K562 (cell line): ENCODE data around the gene ERICH6. TPM values are rescaled to one million over a fixed set of nuclear protein-coding genes. Genes with fewer than 3 reads are reported as not detected.

Experiments used
- CBX2 ChIP-seq: fragments of 200-600 bp; sonication (generic); IDR thresholded peaks from one replicate; pipeline ENCODE4 v1.6.1; 2012; ENCODE audit warnings: mild to moderate bottlenecking, low read length, inconsistent platforms; ENCODE audit not compliant: insufficient read depth, poor library complexity, severe bottlenecking
- CC2D1A ChIP-seq: fragments of 450-650 bp; IDR thresholded peaks from 2 replicates; pipeline ENCODE4 v1.6.1; 2017; ENCODE audit warnings: mild to moderate bottlenecking
- CREB1 ChIP-seq, 2 experiments: sonication (generic) in 1 of 2; formaldehyde crosslinking in 1 of 2; IDR thresholded peaks; 2 replicates each; pipeline versions ENCODE4 v1.6.1 to v1.8.0; 2012 to 2022; ENCODE audit warnings: inconsistent platforms in 1 of 2, mild to moderate bottlenecking in 1 of 2, missing genetic modification reagents in 1 of 2, moderate library complexity in 1 of 2
- ELF4 ChIP-seq: fragments of 450-650 bp; formaldehyde crosslinking; IDR thresholded peaks from 2 replicates; pipeline ENCODE4 v1.4.0; 2022; ENCODE audit warnings: missing genetic modification characterization
- EZH2 ChIP-seq: IDR thresholded peaks from 2 replicates; pipeline ENCODE4 v1.6.1; 2012; ENCODE audit warnings: low read depth, mild to moderate bottlenecking, inconsistent platforms, low read length, borderline replicate concordance
- HDAC2 ChIP-seq: fragments of 450-650 bp; IDR thresholded peaks from 2 replicates; pipeline ENCODE4 v1.6.1; 2016; ENCODE audit warnings: mild to moderate bottlenecking
- HOXB6 ChIP-seq: fragments of 250-450 bp; sonication (Bioruptor Pico); IDR thresholded peaks from 2 replicates; pipeline ENCODE4 v1.5.1; 2022; ENCODE audit warnings: mild to moderate bottlenecking, borderline replicate concordance
- ILF3 ChIP-seq: fragments of 450-650 bp; IDR thresholded peaks from 2 replicates; pipeline ENCODE4 v1.6.1; 2018; ENCODE audit warnings: antibody characterized with exemption, mild to moderate bottlenecking, moderate library complexity, borderline replicate concordance
- IRF1 ChIP-seq: sonication (generic); formaldehyde crosslinking; IDR thresholded peaks from 2 replicates; pipeline ENCODE4 v1.8.0; 2022; ENCODE audit warnings: missing genetic modification reagents, mild to moderate bottlenecking, borderline replicate concordance
- MTA2 ChIP-seq: fragments of 450-650 bp; IDR thresholded peaks from 2 replicates; pipeline ENCODE4 v1.6.1; 2016; ENCODE audit warnings: low read depth
- NFXL1 ChIP-seq: fragments of 450-650 bp; formaldehyde crosslinking; IDR thresholded peaks from 2 replicates; pipeline ENCODE4 v1.4.0; 2021; ENCODE audit warnings: mild to moderate bottlenecking
- NR2F6 ChIP-seq: fragments of 450-650 bp; formaldehyde crosslinking; IDR thresholded peaks from 2 replicates; pipeline ENCODE4 v1.4.0; 2020; ENCODE audit warnings: mild to moderate bottlenecking
- PCBP2 ChIP-seq: fragments of 200-400 bp; formaldehyde crosslinking; IDR thresholded peaks from 2 replicates; pipeline ENCODE4 v1.6.1; 2018; ENCODE audit warnings: low read length, low read depth, mild to moderate bottlenecking, moderate library complexity; ENCODE audit not compliant: poor library complexity, severe bottlenecking
- POLR2AphosphoS5 ChIP-seq: IDR thresholded peaks from 2 replicates; pipeline ENCODE4 v1.6.1; 2011; ENCODE audit warnings: mild to moderate bottlenecking, low read depth, low read length, moderate library complexity; ENCODE audit not compliant: control insufficient read depth, insufficient read depth
- RBM39 ChIP-seq: fragments of 200-400 bp; formaldehyde crosslinking; optimal IDR thresholded peaks from 2 replicates; pipeline ENCODE3; 2018; ENCODE audit warnings: low read depth, low read length
- RCOR1 ChIP-seq, 2 experiments: IDR thresholded peaks; 2 replicates each; pipeline ENCODE4 v1.6.1; 2012; ENCODE audit warnings: low read depth in 2 of 2, low read length in 2 of 2, borderline replicate concordance in 1 of 2, improper control_type of control experiment in 1 of 2
- TAL1 ChIP-seq: fragments of 450-650 bp; IDR thresholded peaks from 2 replicates; pipeline ENCODE4 v1.6.1; 2016; ENCODE audit warnings: mild to moderate bottlenecking
- TCFL5 ChIP-seq: fragments of 250-450 bp; sonication (Bioruptor Pico); conservative IDR thresholded peaks from 2 replicates; pipeline ENCODE4 v1.6.1; 2021; ENCODE audit warnings: mild to moderate bottlenecking, moderate library complexity, matching md5 sums
- TGIF2 ChIP-seq: sonication (generic); formaldehyde crosslinking; IDR thresholded peaks from 2 replicates; pipeline ENCODE4 v1.8.1; 2022; ENCODE audit warnings: mild to moderate bottlenecking, missing genetic modification reagents, moderate library complexity
- ZFX ChIP-seq: sonication (generic); formaldehyde crosslinking; IDR thresholded peaks from 2 replicates; pipeline ENCODE4 v1.8.0; 2022; ENCODE audit warnings: mild to moderate bottlenecking, missing genetic modification reagents, moderate library complexity
- ZNF23 ChIP-seq: fragments of 250-450 bp; sonication (Bioruptor Pico); IDR thresholded peaks from 2 replicates; pipeline ENCODE4 v1.4.0; 2020; ENCODE audit warnings: mild to moderate bottlenecking
- ZNF445 ChIP-seq: fragments of 250-450 bp; sonication (Bioruptor Pico); IDR thresholded peaks from 2 replicates; pipeline ENCODE4 v1.4.0; 2020; ENCODE audit warnings: low read depth, mild to moderate bottlenecking, moderate library complexity
- ZNF830 ChIP-seq: fragments of 250-450 bp; sonication (Bioruptor Pico); IDR thresholded peaks from 2 replicates; pipeline ENCODE4 v1.5.0; 2021; ENCODE audit warnings: mild to moderate bottlenecking
- polyA plus RNA-seq, 8 experiments: library from polyadenylated mRNA; depleted of rRNA in 4 of 8; stranded (reverse) in 5 of 8; unstranded in 3 of 8; fragments of >200 nt; fragmentation: Nextera tagmentation in 2 of 8; fragmentation: Illumina TruSeq in 1 of 8; extraction: Ambion mirVana in 2 of 8; extraction: Trizol in 1 of 8; gene quantifications; 2 replicates each; pipeline versions ENCODE4 v1.2.1 to v1.2.3, GENCODE V29; 2011 to 2014; ENCODE audit warnings: inconsistent platforms in 1 of 8, missing spikeins in 1 of 8
- total RNA-seq, 7 experiments: library from RNA; depleted of rRNA in 6 of 7; stranded (reverse); fragments of >200 nt in 6 of 7; fragmentation: Illumina TruSeq in 2 of 7; extraction: Trizol in 2 of 7; gene quantifications; 2 replicates each; pipeline versions ENCODE4 v1.2.1 to v1.2.3, GENCODE V29; 2011 to 2021; ENCODE audit warnings: low replicate concordance in 1 of 7
- TF ChIP-seq, protein P1 (sequence below): fragments of 450-650 bp; IDR thresholded peaks from 2 replicates; pipeline ENCODE4 v1.7.1; 2018; ENCODE audit warnings: mild to moderate bottlenecking, low read depth; ENCODE audit not compliant: partially characterized antibody

ERICH6 gene
- total and polyA plus RNA-seq, 9 of the 15 experiments (the other 6 are each of a cell fraction or from before 2014, with no cell fraction given): not detected

GRCh38 chr3:150687613-150688012 is 16.1 kb downstream of the ERICH6 start (continued):
- TF ChIP-seq TAL1 (peak; percentile 74), NFXL1 (CRISPR knock-in tag) (no peak), ZNF445 (CRISPR knock-in tag) (no peak), RCOR1 (IDR thresholded peaks at IDR 0.05; ENCODE audit: borderline replicate concordance in 1 of 2, low read depth in 2 of 2, low read length in 2 of 2) (peak in 1 of 2 experiments; percentile 34; a peak in 1 of 4 replicates), PCBP2 (no peak), TCFL5 (CRISPR knock-in tag) (no peak), MTA2 (0 out of 2 replicates have a peak, but pooled peaks have one; percentile 41), TGIF2 (CRISPR knock-in tag) (no peak), POLR2AphosphoS5 (peak; percentile 33; the same call in 1 of the 2 replicates), EZH2 (no peak), RBM39 (no peak), ZNF23 (no peak), ILF3 (no peak), ZNF830 (CRISPR knock-in tag) (no peak), CREB1 (IDR thresholded peaks at IDR 0.05) (no peak), CREB1 (CRISPR knock-in tag; IDR thresholded peaks at IDR 0.05) (no peak), IRF1 (CRISPR knock-in tag) (no peak), HOXB6 (no peak), CC2D1A (no peak), HDAC2 (0 out of 2 replicates have a peak, but pooled peaks have one; percentile 20), ELF4 (no peak), NR2F6 (CRISPR knock-in tag) (no peak), CBX2 (no peak), ZFX (CRISPR knock-in tag) (no peak)
- TF ChIP-seq, protein P1, sequence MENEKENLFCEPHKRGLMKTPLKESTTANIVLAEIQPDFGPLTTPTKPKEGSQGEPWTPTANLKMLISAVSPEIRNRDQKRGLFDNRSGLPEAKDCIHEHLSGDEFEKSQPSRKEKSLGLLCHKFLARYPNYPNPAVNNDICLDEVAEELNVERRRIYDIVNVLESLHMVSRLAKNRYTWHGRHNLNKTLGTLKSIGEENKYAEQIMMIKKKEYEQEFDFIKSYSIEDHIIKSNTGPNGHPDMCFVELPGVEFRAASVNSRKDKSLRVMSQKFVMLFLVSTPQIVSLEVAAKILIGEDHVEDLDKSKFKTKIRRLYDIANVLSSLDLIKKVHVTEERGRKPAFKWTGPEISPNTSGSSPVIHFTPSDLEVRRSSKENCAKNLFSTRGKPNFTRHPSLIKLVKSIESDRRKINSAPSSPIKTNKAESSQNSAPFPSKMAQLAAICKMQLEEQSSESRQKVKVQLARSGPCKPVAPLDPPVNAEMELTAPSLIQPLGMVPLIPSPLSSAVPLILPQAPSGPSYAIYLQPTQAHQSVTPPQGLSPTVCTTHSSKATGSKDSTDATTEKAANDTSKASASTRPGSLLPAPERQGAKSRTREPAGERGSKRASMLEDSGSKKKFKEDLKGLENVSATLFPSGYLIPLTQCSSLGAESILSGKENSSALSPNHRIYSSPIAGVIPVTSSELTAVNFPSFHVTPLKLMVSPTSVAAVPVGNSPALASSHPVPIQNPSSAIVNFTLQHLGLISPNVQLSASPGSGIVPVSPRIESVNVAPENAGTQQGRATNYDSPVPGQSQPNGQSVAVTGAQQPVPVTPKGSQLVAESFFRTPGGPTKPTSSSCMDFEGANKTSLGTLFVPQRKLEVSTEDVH: no peak
